Measurements from ENCODE around the gene GNB2. TPM values are rescaled to one million over a fixed set of nuclear protein-coding genes. Genes with fewer than 3 reads are reported as not detected.

GNB2 gene
- total and polyA plus RNA-seq, 2 of the 13 experiments (the other 11 are each of a cell fraction or from before 2014, with no cell fraction given) = 48.3 to 67.1 TPM

DNA sequence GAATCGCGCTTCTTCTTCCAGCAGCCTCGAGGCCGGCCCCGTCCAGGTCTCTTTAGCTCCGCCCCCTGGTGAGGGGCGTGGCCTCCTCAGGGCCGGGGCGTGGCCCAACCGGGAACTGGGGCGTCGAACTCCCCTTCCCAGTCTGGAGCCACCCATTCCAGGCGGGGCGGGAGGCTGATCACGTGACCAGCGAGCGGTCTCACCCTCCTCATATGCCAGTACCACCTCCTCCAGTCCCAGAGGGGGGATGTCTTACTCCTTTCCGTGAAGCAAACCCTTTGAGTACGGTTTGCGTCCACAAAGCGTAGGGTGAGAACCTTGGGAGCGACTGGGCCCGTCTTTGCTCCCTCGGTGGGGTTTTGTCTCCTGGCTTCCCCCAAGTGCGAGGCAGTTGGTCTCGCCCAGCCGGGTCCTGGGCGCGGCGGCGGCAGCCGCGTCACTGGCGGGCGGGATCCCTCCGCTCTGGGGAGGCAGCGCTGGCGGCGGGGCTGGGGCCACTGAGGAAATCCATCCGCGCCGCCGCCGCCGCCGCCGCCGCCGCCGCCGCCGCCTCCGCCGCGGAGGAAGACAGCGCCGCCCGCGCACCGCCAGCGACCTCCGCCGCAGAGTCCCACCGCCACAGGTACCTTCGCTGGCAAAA lies at the start of gene GNB2 (continued):
- TF ChIP-seq, protein P1, sequence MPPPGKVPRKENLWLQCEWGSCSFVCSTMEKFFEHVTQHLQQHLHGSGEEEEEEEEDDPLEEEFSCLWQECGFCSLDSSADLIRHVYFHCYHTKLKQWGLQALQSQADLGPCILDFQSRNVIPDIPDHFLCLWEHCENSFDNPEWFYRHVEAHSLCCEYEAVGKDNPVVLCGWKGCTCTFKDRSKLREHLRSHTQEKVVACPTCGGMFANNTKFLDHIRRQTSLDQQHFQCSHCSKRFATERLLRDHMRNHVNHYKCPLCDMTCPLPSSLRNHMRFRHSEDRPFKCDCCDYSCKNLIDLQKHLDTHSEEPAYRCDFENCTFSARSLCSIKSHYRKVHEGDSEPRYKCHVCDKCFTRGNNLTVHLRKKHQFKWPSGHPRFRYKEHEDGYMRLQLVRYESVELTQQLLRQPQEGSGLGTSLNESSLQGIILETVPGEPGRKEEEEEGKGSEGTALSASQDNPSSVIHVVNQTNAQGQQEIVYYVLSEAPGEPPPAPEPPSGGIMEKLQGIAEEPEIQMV (CRISPR knock-in tag; IDR thresholded peaks at IDR 0.05; ENCODE audit: low read depth) = 0 out of 2 replicates have a peak, but pooled peaks have one; percentile 27
- TF ChIP-seq ZNF253 (CRISPR knock-in tag; IDR thresholded peaks at IDR 0.05; ENCODE audit: borderline replicate concordance) (no peak), NFKBIZ (CRISPR knock-in tag; IDR thresholded peaks at IDR 0.05) (peak; percentile 54), BRD4 (CRISPR knock-in tag; IDR thresholded peaks at IDR 0.05) (no peak), ZKSCAN5 (CRISPR knock-in tag; IDR thresholded peaks at IDR 0.05) (no peak), CREB1 (IDR thresholded peaks at IDR 0.05) (peak; percentile 84), CREB1 (CRISPR knock-in tag; IDR thresholded peaks at IDR 0.05) (no peak; the same call in 1 of the 2 replicates), KMT2A (CRISPR knock-in tag; IDR thresholded peaks at IDR 0.05) (peak; percentile 38; the same call in 1 of the 2 replicates), ZSCAN25 (CRISPR knock-in tag; IDR thresholded peaks at IDR 0.05) (no peak; the same call in 1 of the 2 replicates), PAF1 (CRISPR knock-in tag; IDR thresholded peaks at IDR 0.05) (no peak), KDM5B (CRISPR knock-in tag; IDR thresholded peaks at IDR 0.05; ENCODE audit: borderline replicate concordance) (peak; percentile 58; the same call in 1 of the 2 replicates), ZNF180 (CRISPR knock-in tag; IDR thresholded peaks at IDR 0.05; ENCODE audit: borderline replicate concordance, low read depth) (peak; percentile 34; the same call in 1 of the 2 replicates), ZBTB20 (CRISPR knock-in tag; IDR thresholded peaks at IDR 0.05; ENCODE audit: borderline replicate concordance, low read depth) (no peak), RFXAP (CRISPR knock-in tag; IDR thresholded peaks at IDR 0.05; ENCODE audit: borderline replicate concordance) (peak; percentile 27; the same call in 1 of the 2 replicates), PITX1 (CRISPR knock-in tag; IDR thresholded peaks at IDR 0.05) (peak; percentile 31; the same call in 1 of the 2 replicates), HOXA5 (CRISPR knock-in tag; IDR thresholded peaks at IDR 0.05) (peak; percentile 79)
- TF ChIP-seq, protein P2, sequence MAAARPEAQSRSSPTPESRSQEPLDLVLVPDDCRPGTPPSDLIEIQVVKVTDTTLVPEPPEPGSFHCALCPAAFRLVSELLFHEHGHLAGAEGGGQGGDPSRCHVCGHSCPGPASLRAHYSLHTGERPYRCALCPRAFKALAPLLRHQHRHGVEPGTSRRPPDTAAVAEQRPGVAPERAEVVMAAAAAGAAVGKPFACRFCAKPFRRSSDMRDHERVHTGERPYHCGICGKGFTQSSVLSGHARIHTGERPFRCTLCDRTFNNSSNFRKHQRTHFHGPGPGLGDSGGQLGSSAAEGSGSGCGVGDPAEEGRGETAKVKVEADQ (CRISPR knock-in tag; IDR thresholded peaks at IDR 0.05; ENCODE audit: borderline replicate concordance) = no peak; the same call in 1 of the 2 replicates
- TF ChIP-seq, protein P3, sequence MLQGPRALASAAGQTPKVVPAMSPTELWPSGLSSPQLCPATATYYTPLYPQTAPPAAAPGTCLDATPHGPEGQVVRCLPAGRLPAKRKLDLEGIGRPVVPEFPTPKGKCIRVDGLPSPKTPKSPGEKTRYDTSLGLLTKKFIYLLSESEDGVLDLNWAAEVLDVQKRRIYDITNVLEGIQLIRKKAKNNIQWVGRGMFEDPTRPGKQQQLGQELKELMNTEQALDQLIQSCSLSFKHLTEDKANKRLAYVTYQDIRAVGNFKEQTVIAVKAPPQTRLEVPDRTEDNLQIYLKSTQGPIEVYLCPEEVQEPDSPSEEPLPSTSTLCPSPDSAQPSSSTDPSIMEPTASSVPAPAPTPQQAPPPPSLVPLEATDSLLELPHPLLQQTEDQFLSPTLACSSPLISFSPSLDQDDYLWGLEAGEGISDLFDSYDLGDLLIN (CRISPR knock-in tag; IDR thresholded peaks at IDR 0.05; ENCODE audit: borderline replicate concordance) = peak; percentile 92; the same call in 1 of the 2 replicates
- TF ChIP-seq, protein P4, sequence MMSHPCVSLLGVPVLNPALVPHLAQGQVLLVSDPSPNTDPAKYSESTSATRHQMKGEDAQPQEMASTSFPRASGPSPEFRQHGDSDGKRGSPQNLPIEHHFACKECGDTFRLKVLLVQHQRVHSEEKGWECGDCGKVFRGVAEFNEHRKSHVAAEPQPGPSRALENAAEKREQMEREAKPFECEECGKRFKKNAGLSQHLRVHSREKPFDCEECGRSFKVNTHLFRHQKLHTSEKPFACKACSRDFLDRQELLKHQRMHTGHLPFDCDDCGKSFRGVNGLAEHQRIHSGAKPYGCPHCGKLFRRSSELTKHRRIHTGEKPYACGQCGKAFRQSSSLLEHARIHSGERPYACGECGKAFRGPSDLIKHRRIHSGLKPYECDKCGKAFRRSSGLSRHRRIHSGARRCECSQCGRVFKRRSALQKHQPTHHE (CRISPR knock-in tag; IDR thresholded peaks at IDR 0.05; ENCODE audit: borderline replicate concordance) = no peak
- TF ChIP-seq, protein P5, sequence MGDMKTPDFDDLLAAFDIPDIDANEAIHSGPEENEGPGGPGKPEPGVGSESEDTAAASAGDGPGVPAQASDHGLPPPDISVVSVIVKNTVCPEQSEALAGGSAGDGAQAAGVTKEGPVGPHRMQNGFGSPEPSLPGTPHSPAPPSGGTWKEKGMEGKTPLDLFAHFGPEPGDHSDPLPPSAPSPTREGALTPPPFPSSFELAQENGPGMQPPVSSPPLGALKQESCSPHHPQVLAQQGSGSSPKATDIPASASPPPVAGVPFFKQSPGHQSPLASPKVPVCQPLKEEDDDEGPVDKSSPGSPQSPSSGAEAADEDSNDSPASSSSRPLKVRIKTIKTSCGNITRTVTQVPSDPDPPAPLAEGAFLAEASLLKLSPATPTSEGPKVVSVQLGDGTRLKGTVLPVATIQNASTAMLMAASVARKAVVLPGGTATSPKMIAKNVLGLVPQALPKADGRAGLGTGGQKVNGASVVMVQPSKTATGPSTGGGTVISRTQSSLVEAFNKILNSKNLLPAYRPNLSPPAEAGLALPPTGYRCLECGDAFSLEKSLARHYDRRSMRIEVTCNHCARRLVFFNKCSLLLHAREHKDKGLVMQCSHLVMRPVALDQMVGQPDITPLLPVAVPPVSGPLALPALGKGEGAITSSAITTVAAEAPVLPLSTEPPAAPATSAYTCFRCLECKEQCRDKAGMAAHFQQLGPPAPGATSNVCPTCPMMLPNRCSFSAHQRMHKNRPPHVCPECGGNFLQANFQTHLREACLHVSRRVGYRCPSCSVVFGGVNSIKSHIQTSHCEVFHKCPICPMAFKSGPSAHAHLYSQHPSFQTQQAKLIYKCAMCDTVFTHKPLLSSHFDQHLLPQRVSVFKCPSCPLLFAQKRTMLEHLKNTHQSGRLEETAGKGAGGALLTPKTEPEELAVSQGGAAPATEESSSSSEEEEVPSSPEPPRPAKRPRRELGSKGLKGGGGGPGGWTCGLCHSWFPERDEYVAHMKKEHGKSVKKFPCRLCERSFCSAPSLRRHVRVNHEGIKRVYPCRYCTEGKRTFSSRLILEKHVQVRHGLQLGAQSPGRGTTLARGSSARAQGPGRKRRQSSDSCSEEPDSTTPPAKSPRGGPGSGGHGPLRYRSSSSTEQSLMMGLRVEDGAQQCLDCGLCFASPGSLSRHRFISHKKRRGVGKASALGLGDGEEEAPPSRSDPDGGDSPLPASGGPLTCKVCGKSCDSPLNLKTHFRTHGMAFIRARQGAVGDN (CRISPR knock-in tag; IDR thresholded peaks at IDR 0.05) = peak; percentile 74
